Esophagus muscularis mucosa (tissue), 4 donors: Measurements from ENCODE around the gene CCDC146. TPM values are rescaled to one million over a fixed set of nuclear protein-coding genes. Genes with fewer than 3 reads are reported as not detected.
A peak's percentile ranks its signal among the peaks of the same experiment; 100 is the strongest.
"Not testable (repeated sequence)": the region's sequence is repeated elsewhere in the genome, so short reads cannot be mapped to it uniquely, and the experiment has no call there.

Source experiments
- DNase-seq: peaks from one replicate; pipeline ENCODE4 v3.0.0-alpha.2; 2017; ENCODE audit errors: extremely low spot score
- H3K27ac ChIP-seq, 4 donors: fragments of 200-600 bp; sonication (generic); replicated peaks in 1 of 4; 1 replicate in 3 of 4; 2 replicates in 1 of 4; pipeline ENCODE4 v1.5.1; 2016 to 2019; ENCODE audit warnings: mild to moderate bottlenecking in 1 of 4
- H3K27me3 ChIP-seq, 4 donors: fragments of 200-600 bp; sonication (generic); one replicate each; pipeline versions ENCODE4 v1.5.1 to v1.6.0; 2016 to 2019
- H3K36me3 ChIP-seq, 4 donors: fragments of 200-600 bp; sonication (generic); one replicate each; pipeline ENCODE4 v1.5.1; 2016 to 2019
- H3K4me1 ChIP-seq, 4 donors: fragments of 200-600 bp; sonication (generic); one replicate each; pipeline ENCODE4 v1.5.1; 2016 to 2019
- H3K4me3 ChIP-seq, 4 donors: fragments of 200-600 bp; sonication (generic); 1 replicate in 2 of 4; 2 replicates in 2 of 4; pipeline ENCODE4 v1.5.1; 2016 to 2019; ENCODE audit warnings: mild to moderate bottlenecking in 4 of 4, moderate library complexity in 1 of 4
- H3K9me3 ChIP-seq, 4 donors: fragments of 200-600 bp; sonication (generic); 1 replicate in 3 of 4; 2 replicates in 1 of 4; pipeline ENCODE4 v1.5.1; 2016 to 2019
- CTCF ChIP-seq, 3 experiments: fragments of 200-600 bp in 2 of 3; fragments of 450-650 bp in 1 of 3; sonication (generic) in 2 of 3; IDR thresholded peaks; one replicate each; pipeline ENCODE4 v1.5.1; 2017 to 2019; ENCODE audit warnings: antibody characterized with exemption in 3 of 3, mild to moderate bottlenecking in 2 of 3, moderate library complexity in 1 of 3
- EP300 ChIP-seq: sonication (generic); formaldehyde crosslinking; IDR thresholded peaks from one replicate; pipeline ENCODE4 v1.6.1; 2017; ENCODE audit warnings: antibody characterized with exemption
- POLR2A ChIP-seq: fragments of 450-650 bp; IDR thresholded peaks from one replicate; pipeline ENCODE4 v1.6.1; 2017; ENCODE audit warnings: antibody characterized with exemption, moderate library complexity, mild to moderate bottlenecking, low read depth
- POLR2AphosphoS5 ChIP-seq, 2 donors: sonication (generic); formaldehyde crosslinking; IDR thresholded peaks; one replicate each; pipeline ENCODE4 v1.6.1; 2017; ENCODE audit warnings: antibody characterized with exemption in 2 of 2
- WGBS: methylation state at CpG from one replicate; pipeline ENCODE4 v1.1.5; 2018; 5-methylcytosine and 5-hydroxymethylcytosine counted together
- intact Hi-C: fragments of 100-400 bp; cut with DNase I; formaldehyde crosslinking; loops from one replicate; pipeline ENCODE4 v1.15.1; 2023
- total RNA-seq, 4 donors: library from RNA; depleted of rRNA; stranded (reverse); fragments of >200 nt; gene quantifications; one replicate each; pipeline versions ENCODE4 v1.1.0 to v1.2.1, GENCODE V29; 2016

Gene CCDC146
- total RNA-seq, 4 donors from 2014 or later: 14.1 to 21.0 (median 16.2) TPM

GRCh38 chr7:77330169-77330882 lies 207.9 kb downstream of the CCDC146 start:
- TF ChIP-seq EP300: no peak
- peak in 1 of 2 donors; percentile 36 for TF ChIP-seq POLR2AphosphoS5 (IDR thresholded peaks at IDR 0.05)
- Histone ChIP-seq H3K4me3 (no peak overlapping the region), H3K27me3 (no peaks in the 10 kb centered on the region), H3K36me3 (no peaks in the 10 kb centered on the region), H3K4me1 (peaks cover 37 to 76% (median 65%) of the 10 kb centered on the region in 4 donors), H3K9me3 (no peaks in the 10 kb centered on the region), H3K27ac (peak overlapping the region; percentile 29 to 79 (median 72))
- DNase-seq: peak; percentile 39
- intact Hi-C loops: loop anchor here (5.0 kb wide), 2 partner anchors 83 to 208 kb away; partner anchors contain the start of gene CCDC146
- WGBS: 68% methylated on average over 6 of the region's 6 CpGs

- peak overlapping the region in 3 of 4 donors; percentile 8 to 79 (median 43) for H3K27ac ChIP-seq
- intact Hi-C loops: loop anchor here (5.0 kb wide), 2 partner anchors 85 to 210 kb away; partner anchors contain the start of gene CCDC146
- DNase-seq: peak; percentile 91
Measured at GRCh38 chr7:77331938-77332695, 209.7 kb downstream of the CCDC146 start.

DNA sequence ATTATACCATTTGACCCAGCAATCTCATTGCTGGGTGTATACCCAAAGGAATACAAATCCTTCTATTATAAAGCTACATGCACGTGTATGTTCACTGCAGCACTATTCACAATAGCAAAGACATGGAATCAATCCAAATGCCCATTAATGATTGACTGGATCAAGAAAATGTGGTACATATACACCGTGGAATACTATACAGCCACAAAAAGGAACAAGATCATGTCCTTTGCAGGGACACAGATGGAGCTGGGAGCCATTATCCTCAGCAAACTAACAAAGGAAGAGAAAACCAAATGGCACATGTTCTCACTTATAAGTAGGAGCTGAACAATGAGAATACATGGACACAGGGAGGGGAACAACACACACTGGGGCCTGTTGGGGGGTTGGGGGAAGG lies 211.6 kb downstream of the CCDC146 start:
- not testable (repeated sequence) for H3K27me3 ChIP-seq, H3K36me3 ChIP-seq, H3K9me3 ChIP-seq, H3K4me3 ChIP-seq, DNase-seq, H3K27ac ChIP-seq
- 88% methylated on average over 2 of the region's 2 CpGs for WGBS
- H3K4me1 ChIP-seq: peaks cover 14 to 66% (median 59%) of the 10 kb centered on the region in 4 donors
- intact Hi-C loops: loop anchor here (5.0 kb wide), 2 partner anchors 87 to 212 kb away; partner anchors contain the start of gene CCDC146

More at GRCh38 chr7:77331938-77332695, 209.7 kb downstream of the CCDC146 start:
- no peaks in the 10 kb centered on the region for H3K27me3 ChIP-seq
- no peaks in the 10 kb centered on the region for H3K36me3 ChIP-seq
- peaks cover 29 to 70% (median 62%) of the 10 kb centered on the region in 4 donors for H3K4me1 ChIP-seq
- no peak for TF ChIP-seq EP300
- TF ChIP-seq CTCF (IDR thresholded peaks at IDR 0.05): peak; percentile 71 to 90 (median 77)
- TF ChIP-seq POLR2AphosphoS5 (IDR thresholded peaks at IDR 0.05): peak; percentile 52 to 54
- TF ChIP-seq POLR2A: no peak
- H3K9me3 ChIP-seq: no peaks in the 10 kb centered on the region
- no peak overlapping the region for H3K4me3 ChIP-seq
- WGBS: 59% methylated on average over 3 of the region's 3 CpGs

- Histone ChIP-seq H3K4me1 (peaks cover 15 to 55% (median 50%) of the 10 kb centered on the region in 4 donors), H3K9me3 (no peaks in the 10 kb centered on the region), H3K27me3 (no peaks in the 10 kb centered on the region), H3K4me3 (no peak overlapping the region), H3K36me3 (no peaks in the 10 kb centered on the region), H3K27ac (peak overlapping the region; percentile 33 to 65 (median 49))
- intact Hi-C loops: no loop called here
- TF ChIP-seq POLR2A: no peak
- no peak for TF ChIP-seq POLR2AphosphoS5 (IDR thresholded peaks at IDR 0.05)
- no peak for TF ChIP-seq EP300
- TF ChIP-seq CTCF (IDR thresholded peaks at IDR 0.05): no peak
- DNase-seq: peak; percentile 70
Measured at GRCh38 chr7:77335581-77335980, 213.2 kb downstream of the CCDC146 start.

- Histone ChIP-seq H3K27ac (peak overlapping the region; percentile 10 to 42 (median 29)), H3K4me3 (no peak overlapping the region), H3K4me1 (peaks cover 6 to 38% (median 34%) of the 10 kb centered on the region in 4 donors), H3K36me3 (no peaks in the 10 kb centered on the region), H3K27me3 (no peaks in the 10 kb centered on the region), H3K9me3 (no peaks in the 10 kb centered on the region)
- no peak for TF ChIP-seq POLR2A
- TF ChIP-seq POLR2AphosphoS5 (IDR thresholded peaks at IDR 0.05): no peak
- TF ChIP-seq CTCF (IDR thresholded peaks at IDR 0.05): no peak
- TF ChIP-seq EP300: no peak
- no peak for DNase-seq
- intact Hi-C loops: no loop called here
- 82% methylated on average over 2 of the region's 2 CpGs for WGBS
Measured at GRCh38 chr7:77337456-77337990, 215.1 kb downstream of the CCDC146 start.
